Gastrocnemius medialis (tissue), 4 donors: ENCODE data around the gene SCN3B.

ENCODE experiments used
- POLR2A ChIP-seq, 2 donors: fragments of 450-650 bp; IDR thresholded peaks; one replicate each; pipeline ENCODE4 v1.6.1; 2017; ENCODE audit warnings: antibody characterized with exemption in 2 of 2, mild to moderate bottlenecking in 2 of 2, moderate library complexity in 2 of 2
- TF ChIP-seq, protein P1 (sequence below), 5 experiments: fragments of 450-650 bp in 3 of 5; fragments of 200-600 bp in 2 of 5; sonication (generic) in 2 of 5; IDR thresholded peaks in 4 of 5; conservative IDR thresholded peaks in 1 of 5; 1 replicate in 4 of 5; 2 replicates in 1 of 5; pipeline ENCODE4 v1.5.1; 2016 to 2019; ENCODE audit warnings: antibody characterized with exemption in 5 of 5, mild to moderate bottlenecking in 3 of 5, moderate library complexity in 3 of 5

DNA sequence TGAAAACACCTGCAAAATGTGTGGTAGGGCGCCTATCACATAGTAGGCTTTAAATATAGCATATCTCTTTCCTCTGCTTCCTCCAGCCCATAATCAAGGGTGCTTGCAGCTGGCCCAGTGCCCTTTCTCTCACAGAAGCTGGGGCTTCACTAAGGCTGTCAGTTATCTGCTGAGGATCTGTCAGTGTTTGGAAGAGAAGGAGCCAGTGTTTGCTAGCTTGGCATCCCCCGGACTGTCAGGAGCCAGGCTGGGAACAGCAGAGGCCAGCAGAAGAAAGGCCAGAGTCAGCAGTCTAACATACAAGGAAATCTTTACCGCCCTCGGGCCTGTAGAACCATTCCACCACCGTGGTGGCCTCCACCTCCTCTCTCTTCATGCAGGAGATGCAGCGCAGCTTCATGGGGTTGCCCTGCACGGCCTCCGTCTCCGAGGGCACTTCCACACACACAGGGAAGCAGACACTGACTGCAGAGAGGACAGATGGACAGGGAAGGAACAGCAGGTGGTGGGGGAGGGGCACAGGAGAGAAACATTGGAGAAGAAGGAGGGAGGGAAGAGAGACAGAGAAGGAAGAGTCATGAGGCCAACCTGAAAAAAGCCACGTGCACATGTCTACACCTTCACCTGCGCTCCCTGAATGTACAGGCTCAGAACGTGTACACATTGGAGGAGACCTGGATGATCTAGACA, 9.0 kb downstream of the SCN3B start:
- no peak for TF ChIP-seq POLR2A (IDR thresholded peaks at IDR 0.05)
- TF ChIP-seq, protein P1, sequence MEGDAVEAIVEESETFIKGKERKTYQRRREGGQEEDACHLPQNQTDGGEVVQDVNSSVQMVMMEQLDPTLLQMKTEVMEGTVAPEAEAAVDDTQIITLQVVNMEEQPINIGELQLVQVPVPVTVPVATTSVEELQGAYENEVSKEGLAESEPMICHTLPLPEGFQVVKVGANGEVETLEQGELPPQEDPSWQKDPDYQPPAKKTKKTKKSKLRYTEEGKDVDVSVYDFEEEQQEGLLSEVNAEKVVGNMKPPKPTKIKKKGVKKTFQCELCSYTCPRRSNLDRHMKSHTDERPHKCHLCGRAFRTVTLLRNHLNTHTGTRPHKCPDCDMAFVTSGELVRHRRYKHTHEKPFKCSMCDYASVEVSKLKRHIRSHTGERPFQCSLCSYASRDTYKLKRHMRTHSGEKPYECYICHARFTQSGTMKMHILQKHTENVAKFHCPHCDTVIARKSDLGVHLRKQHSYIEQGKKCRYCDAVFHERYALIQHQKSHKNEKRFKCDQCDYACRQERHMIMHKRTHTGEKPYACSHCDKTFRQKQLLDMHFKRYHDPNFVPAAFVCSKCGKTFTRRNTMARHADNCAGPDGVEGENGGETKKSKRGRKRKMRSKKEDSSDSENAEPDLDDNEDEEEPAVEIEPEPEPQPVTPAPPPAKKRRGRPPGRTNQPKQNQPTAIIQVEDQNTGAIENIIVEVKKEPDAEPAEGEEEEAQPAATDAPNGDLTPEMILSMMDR (IDR thresholded peaks at IDR 0.05 in 4 of 5, conservative IDR thresholded peaks at IDR 0.05 in 1 of 5): no peak
